DND-41 (cell line): ENCODE results near the gene SEPHS1.

Experiments
- ATAC-seq: fragments of 200-7000 bp; cut with Tn5 transposase; 3 replicates; pipeline ENCODE4 v1.9.1; 2021; ENCODE audit warnings: low read depth; ENCODE audit not compliant: insufficient read depth
- DNase-seq: peaks from one replicate; pipeline ENCODE4 v3.0.0-alpha.2; 2020
- H2AFZ ChIP-seq: 2 replicates; pipeline ENCODE4 v1.6.0; 2012; ENCODE audit warnings: low read depth, low read length
- H3K27ac ChIP-seq: 2 replicates; pipeline ENCODE4 v1.5.1; 2012; ENCODE audit warnings: low read length, inconsistent platforms
- H3K27me3 ChIP-seq: fragments of 200-600 bp; sonication (generic); 2 replicates; pipeline ENCODE4 v1.6.0; 2012; ENCODE audit warnings: low read length, mild to moderate bottlenecking, inconsistent platforms; ENCODE audit not compliant: insufficient read depth, poor library complexity
- H3K36me3 ChIP-seq: 2 replicates; pipeline ENCODE4 v1.5.1; 2012; ENCODE audit warnings: low read length, inconsistent platforms; ENCODE audit not compliant: insufficient read depth
- H3K4me1 ChIP-seq: 2 replicates; pipeline ENCODE4 v1.5.1; 2012; ENCODE audit warnings: mild to moderate bottlenecking, low read length; ENCODE audit not compliant: insufficient read depth
- H3K4me2 ChIP-seq: 2 replicates; pipeline ENCODE4 v1.6.0; 2012; ENCODE audit warnings: mild to moderate bottlenecking, moderate library complexity, low read length, inconsistent platforms; ENCODE audit not compliant: insufficient read depth
- H3K4me3 ChIP-seq, 2 experiments: fragments of 200-600 bp in 1 of 2; shearing (Covaris generic) in 1 of 2; 2 replicates each; pipeline ENCODE4 v1.5.1; 2012 to 2016; ENCODE audit warnings: inconsistent platforms in 2 of 2, low read length in 2 of 2, mild to moderate bottlenecking in 2 of 2, low read depth in 1 of 2, moderate library complexity in 1 of 2
- H3K79me2 ChIP-seq: 2 replicates; pipeline ENCODE4 v1.6.0; 2012; ENCODE audit warnings: low read length, inconsistent platforms; ENCODE audit not compliant: insufficient read depth
- H3K9ac ChIP-seq: 2 replicates; pipeline ENCODE4 v1.6.0; 2012; ENCODE audit warnings: low read depth, mild to moderate bottlenecking, inconsistent platforms, low read length, moderate library complexity
- H3K9me3 ChIP-seq: 2 replicates; pipeline ENCODE4 v1.5.1; 2012; ENCODE audit warnings: low read length, moderate library complexity, mild to moderate bottlenecking, inconsistent platforms; ENCODE audit not compliant: insufficient read depth, severe bottlenecking
- H4K20me1 ChIP-seq: 2 replicates; pipeline ENCODE4 v1.6.0; 2012; ENCODE audit warnings: low read length; ENCODE audit not compliant: insufficient read depth
- CTCF ChIP-seq: IDR thresholded peaks from 2 replicates; pipeline ENCODE4 v1.5.1; 2012; ENCODE audit warnings: borderline replicate concordance, low read length, moderate library complexity, mild to moderate bottlenecking; ENCODE audit not compliant: poor library complexity, severe bottlenecking; ENCODE audit errors: extremely low read depth
- EZH2 ChIP-seq: IDR thresholded peaks from 3 replicates; pipeline ENCODE4 v1.6.1; 2012; ENCODE audit warnings: borderline replicate concordance, low read depth, mild to moderate bottlenecking, moderate library complexity, low read length, inconsistent platforms; ENCODE audit not compliant: severe bottlenecking

Gene SEPHS1

GRCh38 chr10:13329565-13329964, 18.5 kb downstream of the SEPHS1 start:
- Histone ChIP-seq H3K9me3 (no peaks in the 10 kb centered on the region), H3K79me2 (peaks cover 13% of the 10 kb centered on the region), H3K4me3 (no peak overlapping the region), H3K4me2 (no peak overlapping the region), H2AFZ (no peak overlapping the region), H3K36me3 (peaks cover 97% of the 10 kb centered on the region), H3K27ac (no peak overlapping the region), H3K9ac (no peak overlapping the region), H3K4me1 (no peaks in the 10 kb centered on the region), H3K27me3 (no peaks in the 10 kb centered on the region), H4K20me1 (peaks cover 6% of the 10 kb centered on the region; the same call in 1 of the 2 replicates)
- no peak for TF ChIP-seq EZH2
- no peak for ATAC-seq
- DNase-seq, result no peak

- TF ChIP-seq CTCF, result no peak
- H3K4me2 ChIP-seq, result no peak overlapping the region
- no peak overlapping the region for H3K9ac ChIP-seq
- H4K20me1 ChIP-seq, result peaks cover 6% of the 10 kb centered on the region; the same call in 1 of the 2 replicates
- H3K27me3 ChIP-seq, result no peaks in the 10 kb centered on the region
- no peak for DNase-seq
- ATAC-seq, result no peak
- H2AFZ ChIP-seq, result no peak overlapping the region
- H3K4me3 ChIP-seq, result no peak overlapping the region
- H3K9me3 ChIP-seq, result no peaks in the 10 kb centered on the region
- no peak overlapping the region for H3K27ac ChIP-seq
- H3K36me3 ChIP-seq, result peaks cover 97% of the 10 kb centered on the region
- H3K4me1 ChIP-seq, result no peaks in the 10 kb centered on the region
- peaks cover 9% of the 10 kb centered on the region for H3K79me2 ChIP-seq
Measured at GRCh38 chr10:13328613-13329012, 19.5 kb downstream of the SEPHS1 start.

- no peaks in the 10 kb centered on the region for H3K9me3 ChIP-seq
- H3K4me3 ChIP-seq, result no peak overlapping the region
- no peak overlapping the region for H3K27ac ChIP-seq
- H3K4me1 ChIP-seq, result no peaks in the 10 kb centered on the region
- no peaks in the 10 kb centered on the region for H3K27me3 ChIP-seq
- TF ChIP-seq CTCF (no peak), EZH2 (no peak)
- H3K9ac ChIP-seq, result no peak overlapping the region
- H3K79me2 ChIP-seq, result peaks cover 9% of the 10 kb centered on the region
- H2AFZ ChIP-seq, result no peak overlapping the region
- peaks cover 98% of the 10 kb centered on the region for H3K36me3 ChIP-seq
- H4K20me1 ChIP-seq, result peaks cover 6% of the 10 kb centered on the region; the same call in 1 of the 2 replicates
- ATAC-seq (no peak), DNase-seq (no peak)
- H3K4me2 ChIP-seq, result no peak overlapping the region
Measured at GRCh38 chr10:13328126-13328525, 20.0 kb downstream of the SEPHS1 start.

- no peaks in the 10 kb centered on the region for H3K9me3 ChIP-seq
- no peak for TF ChIP-seq CTCF
- no peak for TF ChIP-seq EZH2
- H3K27ac ChIP-seq, result no peak overlapping the region
- no peak overlapping the region for H2AFZ ChIP-seq
- H4K20me1 ChIP-seq, result peaks cover 6% of the 10 kb centered on the region; the same call in 1 of the 2 replicates
- H3K36me3 ChIP-seq, result peaks cover 98% of the 10 kb centered on the region
- H3K9ac ChIP-seq, result no peak overlapping the region
- H3K79me2 ChIP-seq, result peaks cover 9% of the 10 kb centered on the region
- no peak overlapping the region for H3K4me2 ChIP-seq
- no peak for ATAC-seq
- no peak for DNase-seq
- no peak overlapping the region for H3K4me3 ChIP-seq
- no peaks in the 10 kb centered on the region for H3K4me1 ChIP-seq
- no peaks in the 10 kb centered on the region for H3K27me3 ChIP-seq
Measured at GRCh38 chr10:13327534-13327933, 20.6 kb downstream of the SEPHS1 start.
